Breast epithelium (tissue), 4 donors: Measurements from ENCODE around the gene ECSIT. TPM values are rescaled to one million over a fixed set of nuclear protein-coding genes. Genes with fewer than 3 reads are reported as not detected.

ENCODE experiments used
- DNase-seq, 2 donors: peaks; one replicate each; pipeline ENCODE4 v3.0.0-alpha.2; 2019; ENCODE audit warnings: low spot score in 2 of 2
- H3K27ac ChIP-seq, 2 donors: fragments of 200-600 bp; sonication (generic) in 1 of 2; one replicate each; pipeline ENCODE4 v1.5.1; 2016 to 2019; ENCODE audit warnings: mild to moderate bottlenecking in 1 of 2
- H3K27me3 ChIP-seq, 2 donors: fragments of 200-600 bp; sonication (generic) in 1 of 2; one replicate each; pipeline versions ENCODE4 v1.5.1 to v1.6.0; 2017 to 2019; ENCODE audit warnings: control low read depth in 1 of 2, mild to moderate bottlenecking in 1 of 2
- H3K36me3 ChIP-seq: fragments of 200-600 bp; one replicate; pipeline ENCODE4 v1.5.1; 2019
- H3K4me1 ChIP-seq, 2 donors: fragments of 200-600 bp; sonication (generic); one replicate each; pipeline ENCODE4 v1.5.1; 2016 to 2019; ENCODE audit warnings: control low read depth in 1 of 2
- H3K4me3 ChIP-seq, 3 donors: fragments of 200-600 bp; sonication (generic); 1 replicate in 2 of 3; 2 replicates in 1 of 3; pipeline ENCODE4 v1.5.1; 2016 to 2019; ENCODE audit warnings: mild to moderate bottlenecking in 3 of 3, moderate library complexity in 2 of 3
- H3K9me3 ChIP-seq, 2 donors: fragments of 200-600 bp; sonication (generic) in 1 of 2; one replicate each; pipeline ENCODE4 v1.5.1; 2016 to 2019; ENCODE audit warnings: control low read depth in 1 of 2
- POLR2A ChIP-seq: fragments of 450-650 bp; IDR thresholded peaks from one replicate; pipeline ENCODE4 v1.6.1; 2016; ENCODE audit warnings: antibody characterized with exemption, mild to moderate bottlenecking, moderate library complexity
- POLR2AphosphoS5 ChIP-seq, 3 donors: sonication (generic); formaldehyde crosslinking; IDR thresholded peaks; one replicate each; pipeline ENCODE4 v1.6.1; 2017; ENCODE audit warnings: antibody characterized with exemption in 3 of 3
- intact Hi-C: fragments of 100-400 bp; cut with DNase I; formaldehyde crosslinking; loops from one replicate; pipeline ENCODE4 v1.15.1; 2023; ENCODE audit warnings: low total_unique reads
- total RNA-seq, 3 donors: library from RNA; depleted of rRNA; stranded (reverse); fragments of >200 nt; gene quantifications; one replicate each; pipeline ENCODE4 v1.1.0, GENCODE V29; 2016
- TF ChIP-seq, protein P1 (sequence below), 3 donors: fragments of 450-650 bp; IDR thresholded peaks; one replicate each; pipeline ENCODE4 v1.5.1; 2016 to 2017; ENCODE audit warnings: antibody characterized with exemption in 3 of 3, mild to moderate bottlenecking in 3 of 3, moderate library complexity in 3 of 3

ECSIT gene
- total RNA-seq, 3 donors from 2014 or later, result 37.0 to 56.0 (median 53.6) TPM

DNA sequence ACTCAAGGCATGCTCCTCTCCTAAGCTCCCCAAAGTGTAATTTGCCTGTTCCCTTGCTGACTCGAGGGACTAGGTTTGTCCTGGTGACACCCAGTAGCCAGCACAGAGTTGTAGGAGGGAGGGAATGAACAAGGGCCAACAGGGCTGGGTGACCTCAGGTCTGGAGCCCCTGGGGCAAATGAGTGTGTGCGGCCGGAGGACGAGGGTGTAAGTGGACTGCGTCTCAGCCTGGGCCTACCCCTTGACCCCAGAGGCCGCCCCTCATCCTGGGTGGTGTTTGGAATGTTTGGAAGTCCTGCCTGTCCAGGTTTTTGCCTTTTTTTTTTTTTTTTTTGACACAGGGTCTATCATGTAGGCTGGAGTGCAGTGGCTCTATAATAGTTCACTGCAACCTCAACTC is 22.0 kb downstream of the ECSIT start:
- intact Hi-C loops, result no loop called here

GRCh38 chr19:11506101-11506555 is 22.8 kb downstream of the ECSIT start:
- H3K4me3 ChIP-seq, result peak overlapping the region; percentile 78 to 99 (median 91)
- no peaks in the 10 kb centered on the region for H3K27me3 ChIP-seq
- H3K27ac ChIP-seq, result peak overlapping the region; percentile 96 to 99
- no peaks in the 10 kb centered on the region for H3K36me3 ChIP-seq
- TF ChIP-seq POLR2A (no peak), POLR2AphosphoS5 (IDR thresholded peaks at IDR 0.05) (no peak)
- TF ChIP-seq, protein P1, sequence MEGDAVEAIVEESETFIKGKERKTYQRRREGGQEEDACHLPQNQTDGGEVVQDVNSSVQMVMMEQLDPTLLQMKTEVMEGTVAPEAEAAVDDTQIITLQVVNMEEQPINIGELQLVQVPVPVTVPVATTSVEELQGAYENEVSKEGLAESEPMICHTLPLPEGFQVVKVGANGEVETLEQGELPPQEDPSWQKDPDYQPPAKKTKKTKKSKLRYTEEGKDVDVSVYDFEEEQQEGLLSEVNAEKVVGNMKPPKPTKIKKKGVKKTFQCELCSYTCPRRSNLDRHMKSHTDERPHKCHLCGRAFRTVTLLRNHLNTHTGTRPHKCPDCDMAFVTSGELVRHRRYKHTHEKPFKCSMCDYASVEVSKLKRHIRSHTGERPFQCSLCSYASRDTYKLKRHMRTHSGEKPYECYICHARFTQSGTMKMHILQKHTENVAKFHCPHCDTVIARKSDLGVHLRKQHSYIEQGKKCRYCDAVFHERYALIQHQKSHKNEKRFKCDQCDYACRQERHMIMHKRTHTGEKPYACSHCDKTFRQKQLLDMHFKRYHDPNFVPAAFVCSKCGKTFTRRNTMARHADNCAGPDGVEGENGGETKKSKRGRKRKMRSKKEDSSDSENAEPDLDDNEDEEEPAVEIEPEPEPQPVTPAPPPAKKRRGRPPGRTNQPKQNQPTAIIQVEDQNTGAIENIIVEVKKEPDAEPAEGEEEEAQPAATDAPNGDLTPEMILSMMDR (IDR thresholded peaks at IDR 0.05), result no peak
- DNase-seq, result no peak
- intact Hi-C loops, result no loop called here
- peaks cover 0 to 4% of the 10 kb centered on the region in 2 donors for H3K4me1 ChIP-seq
- H3K9me3 ChIP-seq, result no peaks in the 10 kb centered on the region

More for the DNA sequence above, 22.0 kb downstream of the ECSIT start:
- DNase-seq, result no peak
- no peak overlapping the region for H3K27ac ChIP-seq
- H3K9me3 ChIP-seq, result no peaks in the 10 kb centered on the region
- peaks cover 0 to 4% of the 10 kb centered on the region in 2 donors for H3K4me1 ChIP-seq
- H3K36me3 ChIP-seq, result no peaks in the 10 kb centered on the region
- no peaks in the 10 kb centered on the region for H3K27me3 ChIP-seq
- TF ChIP-seq POLR2A (no peak), POLR2AphosphoS5 (IDR thresholded peaks at IDR 0.05) (no peak)
- no peak overlapping the region for H3K4me3 ChIP-seq

DNA sequence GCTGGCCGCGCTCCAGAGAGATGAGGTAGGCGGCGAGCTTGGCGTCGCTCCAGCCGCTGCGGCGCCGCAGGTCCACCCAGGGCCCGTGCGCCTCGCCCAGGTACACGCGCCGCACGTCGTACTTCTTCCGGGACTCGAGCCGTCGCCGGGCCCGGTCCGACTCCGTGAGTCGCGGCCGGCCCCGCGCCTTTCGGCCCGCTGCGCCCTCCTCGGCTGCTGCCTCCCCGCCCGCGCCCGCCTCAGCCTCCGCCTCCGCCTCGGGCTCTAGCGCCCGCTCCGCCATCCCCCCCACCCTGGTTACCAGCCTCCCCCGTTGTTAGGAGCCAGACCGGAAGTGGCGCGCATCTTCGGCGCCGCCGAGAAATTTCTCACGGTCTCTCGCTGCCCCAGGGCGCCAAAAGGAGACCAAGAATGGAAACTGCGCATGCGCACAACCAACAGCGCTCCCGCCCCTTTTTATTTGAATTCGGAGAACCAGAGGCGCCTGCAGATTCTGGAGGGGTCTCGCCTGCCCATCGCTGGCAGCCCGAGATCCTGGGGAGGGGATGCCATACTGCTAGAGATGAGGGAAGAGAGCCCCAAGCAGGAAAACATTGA is 23.3 kb downstream of the ECSIT start, which contains the start of gene ZNF653:
Gene ZNF653, minus strand, starts transcription at position 336 of the 597 bp plus-strand sequence. Its CDS starts 53 bp downstream, at position 283.
- Histone ChIP-seq H3K4me3 (peak within 1 kb of the TSS; percentile 78 to 99 (median 91)), H3K9me3 (no peaks in the 10 kb centered on the region), H3K27me3 (no peaks in the 10 kb centered on the region), H3K4me1 (peaks cover 0 to 4% of the 10 kb centered on the region in 2 donors), H3K36me3 (no peaks in the 10 kb centered on the region), H3K27ac (peak within 1 kb of the TSS; percentile 96 to 99)
- intact Hi-C loops, result no loop called here
- peak; percentile 92 to 95 for DNase-seq
- peak; percentile 33 to 55 (median 44) for TF ChIP-seq POLR2AphosphoS5 (IDR thresholded peaks at IDR 0.05)
- TF ChIP-seq, protein P1 (IDR thresholded peaks at IDR 0.05), result no peak

DNA sequence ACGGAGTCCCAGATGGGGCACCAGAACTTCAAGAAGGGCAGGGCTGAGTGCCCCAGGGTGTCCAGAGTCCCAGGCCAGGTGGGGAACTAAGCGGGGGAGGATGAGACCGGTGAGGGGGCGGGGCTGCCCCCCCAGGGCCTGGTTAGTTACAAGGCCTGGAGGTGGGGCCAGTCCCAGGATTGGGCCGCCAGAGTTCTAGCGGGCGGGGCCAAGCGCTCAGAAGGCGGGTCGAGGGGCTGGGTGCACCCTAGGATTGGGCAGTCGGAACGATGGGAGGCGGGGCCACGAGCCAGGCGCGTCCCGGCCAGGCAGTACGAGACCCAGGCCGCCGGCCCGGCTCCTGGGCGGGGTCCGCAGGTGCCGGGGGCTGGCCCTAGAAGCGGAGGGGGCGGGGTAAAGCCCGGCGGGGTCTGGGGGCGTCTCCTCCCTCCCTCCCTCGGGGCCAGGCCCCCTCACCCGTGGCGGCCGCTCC is 23.9 kb downstream of the ECSIT start:
- Histone ChIP-seq H3K27ac (peak overlapping the region; percentile 96 to 99), H3K27me3 (no peaks in the 10 kb centered on the region), H3K9me3 (no peaks in the 10 kb centered on the region), H3K4me3 (peak overlapping the region; percentile 78 to 99 (median 91)), H3K36me3 (no peaks in the 10 kb centered on the region), H3K4me1 (peaks cover 0 to 4% of the 10 kb centered on the region in 2 donors)
- intact Hi-C loops, result no loop called here
- peak; percentile 97 for DNase-seq
- TF ChIP-seq POLR2AphosphoS5 (IDR thresholded peaks at IDR 0.05) (peak in 1 of 3 donors; percentile 9), POLR2A (no peak)
- TF ChIP-seq, protein P1 (IDR thresholded peaks at IDR 0.05), result no peak

GRCh38 chr19:11504502-11505031 is 24.4 kb downstream of the ECSIT start:
- Histone ChIP-seq H3K4me3 (peak overlapping the region; percentile 78 to 99 (median 91)), H3K36me3 (no peaks in the 10 kb centered on the region), H3K4me1 (peaks cover 0 to 4% of the 10 kb centered on the region in 2 donors), H3K9me3 (no peaks in the 10 kb centered on the region), H3K27ac (peak overlapping the region; percentile 96 to 99), H3K27me3 (no peaks in the 10 kb centered on the region)
- intact Hi-C loops, result no loop called here
- TF ChIP-seq, protein P1 (IDR thresholded peaks at IDR 0.05), result no peak
- TF ChIP-seq POLR2A (no peak), POLR2AphosphoS5 (IDR thresholded peaks at IDR 0.05) (no peak)
- no peak for DNase-seq
